Right cardiac atrium (tissue), 5 donors: ENCODE results near the gene PLD2. TPM values are rescaled to one million over a fixed set of nuclear protein-coding genes. Genes with fewer than 3 reads are reported as not detected.
A peak's percentile ranks its signal among the peaks of the same experiment; 100 is the strongest.
"Not testable (repeated sequence)": the region's sequence is repeated elsewhere in the genome, so short reads cannot be mapped to it uniquely, and the experiment has no call there.

Source experiments
- ATAC-seq, 2 donors: fragments of 200-7000 bp; cut with Tn5 transposase; one replicate each; pipeline versions ENCODE4 v1.8.0 to v1.9.1; 2020; ENCODE audit warnings: moderate library complexity in 2 of 2, mild to moderate bottlenecking in 1 of 2
- DNase-seq, 3 donors: peaks; one replicate each; pipeline ENCODE4 v3.0.0-alpha.2; 2020
- H3K27ac ChIP-seq: one replicate; pipeline ENCODE4 v1.5.1; 2013; ENCODE audit warnings: mild to moderate bottlenecking, low read length, control low read depth, moderate library complexity
- H3K27me3 ChIP-seq: one replicate; pipeline ENCODE4 v1.6.1; 2013; ENCODE audit not compliant: control insufficient read depth, insufficient read depth
- H3K4me1 ChIP-seq: one replicate; pipeline ENCODE4 v1.6.1; 2013; ENCODE audit warnings: low read length; ENCODE audit not compliant: control insufficient read depth, insufficient read depth
- H3K4me3 ChIP-seq: one replicate; pipeline ENCODE4 v1.5.1; 2013; ENCODE audit warnings: low read length, control low read depth
- H3K9me3 ChIP-seq: one replicate; pipeline ENCODE4 v1.6.1; 2013; ENCODE audit warnings: low read length; ENCODE audit not compliant: control insufficient read depth
- WGBS: extraction: QIAGEN DNeasy Blood & Tissue Kit; methylation state at CpG from one replicate; pipeline ENCODE4 v1.1.7; 2013; 5-methylcytosine and 5-hydroxymethylcytosine counted together
- intact Hi-C, 4 donors: fragments of 100-400 bp; cut with DNase I; formaldehyde crosslinking; loops; one replicate each; pipeline versions ENCODE4 v1.11.0 to v1.14.0; 2022 to 2023
- polyA plus RNA-seq: library from polyadenylated mRNA; stranded (reverse); fragments of 200-250 nt; gene quantifications from one replicate; pipeline ENCODE4 v1.2.3, GENCODE V29; 2013
- total RNA-seq, 4 donors: library from RNA; stranded (reverse); fragmentation: NEBNext Ultra II Directional; extraction: Animal tissue kit (Norgen Biotek cat#: 25700); gene quantifications; one replicate each; pipeline ENCODE4 v1.2.1, GENCODE V29; 2021
- donor health status: healthy with polysubstance abuse.
- donor health status: DM: no; HTN: yes; CAD: no.
- donor health status: DM: no; HTN: no; CAD: no.
- donor health status: DM: no; HTN: yes; CAD: no; lungs with severe emphysema.
- donor health status: DM: yes; HTN: yes; CAD: no.

Gene PLD2
- total and polyA plus RNA-seq, 5 donors = 10.0 to 15.3 (median 13.4) TPM

DNA sequence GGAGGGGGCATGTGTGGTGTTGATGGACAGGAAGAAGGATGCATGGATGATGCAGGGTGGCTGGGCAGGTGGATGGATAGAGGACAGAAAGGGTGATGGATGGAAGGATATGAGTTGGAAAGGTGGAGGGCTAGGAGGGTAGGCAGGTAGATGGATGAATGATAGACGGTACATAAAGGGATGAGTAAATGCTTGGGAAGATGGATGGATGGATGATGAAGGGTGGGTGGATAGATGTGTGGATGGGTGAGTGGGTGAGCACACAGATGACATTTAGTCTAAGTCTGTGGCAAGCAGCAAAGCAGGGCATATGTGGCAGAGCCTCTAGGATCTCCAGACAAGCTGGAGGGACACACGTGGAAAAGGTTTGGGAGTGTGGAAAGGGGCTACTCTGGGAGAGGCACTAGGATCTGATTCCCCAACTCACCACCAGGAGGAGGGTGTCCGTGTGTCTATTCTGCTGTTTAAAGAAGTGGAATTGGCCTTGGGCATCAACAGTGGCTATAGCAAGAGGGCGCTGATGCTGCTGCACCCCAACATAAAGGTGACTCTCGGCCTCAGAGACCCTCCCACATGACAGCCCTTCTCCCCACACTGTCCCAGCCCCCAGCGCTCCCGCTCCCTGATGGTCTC is 8.2 kb downstream of the PLD2 start:
- peak in 1 of 3 donors; percentile 14 for DNase-seq
- ATAC-seq = no peak
- no peak overlapping the region for H3K27ac ChIP-seq
- intact Hi-C loops = no loop called here
- no peaks in the 10 kb centered on the region for H3K9me3 ChIP-seq
- H3K27me3 ChIP-seq = no peaks in the 10 kb centered on the region
- H3K4me1 ChIP-seq = no peaks in the 10 kb centered on the region
- WGBS = 88% methylated on average over 7 of the region's 7 CpGs
- no peak overlapping the region for H3K4me3 ChIP-seq

DNA sequence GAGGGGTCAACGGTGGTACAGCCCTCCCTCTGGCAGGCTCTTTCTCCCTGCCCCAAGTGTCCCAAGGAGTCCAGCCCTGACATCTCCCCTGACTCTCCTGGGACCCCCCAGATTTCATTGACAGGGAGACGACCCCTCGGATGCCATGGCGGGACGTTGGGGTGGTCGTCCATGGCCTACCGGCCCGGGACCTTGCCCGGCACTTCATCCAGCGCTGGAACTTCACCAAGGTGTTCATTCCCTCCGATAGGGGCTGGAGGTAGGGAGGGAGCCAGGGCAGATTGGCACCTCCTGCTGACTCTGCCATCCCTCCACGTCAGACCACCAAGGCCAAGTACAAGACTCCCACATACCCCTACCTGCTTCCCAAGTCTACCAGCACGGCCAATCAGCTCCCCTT is 9.9 kb downstream of the PLD2 start:
- no peak overlapping the region for H3K27ac ChIP-seq
- no peaks in the 10 kb centered on the region for H3K9me3 ChIP-seq
- ATAC-seq (no peak), DNase-seq (no peak)
- no peak overlapping the region for H3K4me3 ChIP-seq
- intact Hi-C loops = no loop called here
- H3K4me1 ChIP-seq = no peaks in the 10 kb centered on the region
- no peaks in the 10 kb centered on the region for H3K27me3 ChIP-seq
- 92% methylated on average over 13 of the region's 13 CpGs for WGBS

GRCh38 chr17:4818276-4818675 is 11.3 kb downstream of the PLD2 start:
- Histone ChIP-seq H3K4me1 (no peaks in the 10 kb centered on the region), H3K27ac (no peak overlapping the region), H3K9me3 (no peaks in the 10 kb centered on the region), H3K4me3 (no peak overlapping the region), H3K27me3 (no peaks in the 10 kb centered on the region)
- no peak for DNase-seq
- intact Hi-C loops = no loop called here
- WGBS = 81% methylated on average over 12 of the region's 12 CpGs
- no peak for ATAC-seq

DNA sequence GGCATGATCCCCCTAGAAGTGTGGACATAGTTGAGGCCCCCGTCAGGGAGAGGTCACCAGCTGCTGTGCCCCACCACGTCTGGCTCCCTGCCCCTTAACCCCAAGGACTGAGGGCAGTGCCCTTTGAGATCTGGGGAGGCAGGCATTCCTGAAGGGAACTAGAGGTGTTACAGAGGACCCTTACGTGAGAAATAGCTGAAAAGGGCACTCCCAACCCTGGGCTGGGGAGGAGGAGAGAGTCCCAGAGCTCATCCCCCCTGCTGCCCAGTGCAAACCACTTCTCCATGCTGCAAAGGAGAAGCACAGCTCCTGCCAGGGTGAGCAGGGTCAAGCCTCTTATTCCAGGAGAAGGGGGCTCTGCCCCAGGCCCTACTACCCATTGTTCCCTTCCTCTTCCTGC is 15.9 kb downstream of the PLD2 start:
- Histone ChIP-seq H3K4me1 (no peaks in the 10 kb centered on the region), H3K9me3 (no peaks in the 10 kb centered on the region), H3K4me3 (no peak overlapping the region), H3K27me3 (no peaks in the 10 kb centered on the region), H3K27ac (no peak overlapping the region)
- intact Hi-C loops = no loop called here
- ATAC-seq (no peak), DNase-seq (peak in 1 of 3 donors; percentile 33)
- 74% methylated on average over 3 of the region's 3 CpGs for WGBS

GRCh38 chr17:4823373-4824089 is 16.6 kb downstream of the PLD2 start:
- H3K9me3 ChIP-seq = no peaks in the 10 kb centered on the region
- DNase-seq (no peak), ATAC-seq (no peak)
- no peak overlapping the region for H3K4me3 ChIP-seq
- H3K27me3 ChIP-seq = no peaks in the 10 kb centered on the region
- intact Hi-C loops = no loop called here
- H3K27ac ChIP-seq = no peak overlapping the region
- no peaks in the 10 kb centered on the region for H3K4me1 ChIP-seq
- WGBS = 72% methylated on average over 12 of the region's 12 CpGs

GRCh38 chr17:4827399-4827798 is 20.4 kb downstream of the PLD2 start:
- H3K27me3 ChIP-seq = no peaks in the 10 kb centered on the region
- H3K4me1 ChIP-seq = no peaks in the 10 kb centered on the region
- DNase-seq (no peak), ATAC-seq (no peak)
- no peaks in the 10 kb centered on the region for H3K9me3 ChIP-seq
- no peak overlapping the region for H3K27ac ChIP-seq
- intact Hi-C loops = no loop called here
- 68% methylated on average over 8 of the region's 8 CpGs for WGBS
- H3K4me3 ChIP-seq = no peak overlapping the region

GRCh38 chr17:4832829-4833177 is 25.9 kb downstream of the PLD2 start:
- peak in 1 of 2 donors; percentile 47 for ATAC-seq
- H3K27me3 ChIP-seq, H3K9me3 ChIP-seq, H3K4me1 ChIP-seq, DNase-seq: not testable (repeated sequence)
- intact Hi-C loops = loop anchor here in 1 of 4 donors (10.0 kb wide), 1 partner anchor 52 kb away; no protein-coding TSS in a partner anchor
- peak overlapping the region; percentile 44 for H3K4me3 ChIP-seq
- H3K27ac ChIP-seq = peak overlapping the region; percentile 63
- under 1% methylated on average over 10 of the region's 17 CpGs for WGBS

- intact Hi-C loops = loop anchor here in 1 of 4 donors (10.0 kb wide), 1 partner anchor 51 kb away; no protein-coding TSS in a partner anchor
- Histone ChIP-seq H3K9me3 (no peaks in the 10 kb centered on the region), H3K27me3 (no peaks in the 10 kb centered on the region), H3K4me3 (peak within 1 kb of the TSS; percentile 44), H3K4me1 (peaks cover 10% of the 10 kb centered on the region), H3K27ac (peak within 1 kb of the TSS; percentile 63)
- ATAC-seq = peak; percentile 97 to 98
- WGBS = under 1% methylated on average over 91 of the region's 91 CpGs
- DNase-seq = peak; percentile 91 to 97 (median 96)
Observed at GRCh38 chr17:4833178-4833940, 26.4 kb downstream of the PLD2 start, which contains the start of gene MINK1. MINK1 (plus strand) TSS chr17:4833340; CDS start chr17:4833584, 244 bp downstream.

DNA sequence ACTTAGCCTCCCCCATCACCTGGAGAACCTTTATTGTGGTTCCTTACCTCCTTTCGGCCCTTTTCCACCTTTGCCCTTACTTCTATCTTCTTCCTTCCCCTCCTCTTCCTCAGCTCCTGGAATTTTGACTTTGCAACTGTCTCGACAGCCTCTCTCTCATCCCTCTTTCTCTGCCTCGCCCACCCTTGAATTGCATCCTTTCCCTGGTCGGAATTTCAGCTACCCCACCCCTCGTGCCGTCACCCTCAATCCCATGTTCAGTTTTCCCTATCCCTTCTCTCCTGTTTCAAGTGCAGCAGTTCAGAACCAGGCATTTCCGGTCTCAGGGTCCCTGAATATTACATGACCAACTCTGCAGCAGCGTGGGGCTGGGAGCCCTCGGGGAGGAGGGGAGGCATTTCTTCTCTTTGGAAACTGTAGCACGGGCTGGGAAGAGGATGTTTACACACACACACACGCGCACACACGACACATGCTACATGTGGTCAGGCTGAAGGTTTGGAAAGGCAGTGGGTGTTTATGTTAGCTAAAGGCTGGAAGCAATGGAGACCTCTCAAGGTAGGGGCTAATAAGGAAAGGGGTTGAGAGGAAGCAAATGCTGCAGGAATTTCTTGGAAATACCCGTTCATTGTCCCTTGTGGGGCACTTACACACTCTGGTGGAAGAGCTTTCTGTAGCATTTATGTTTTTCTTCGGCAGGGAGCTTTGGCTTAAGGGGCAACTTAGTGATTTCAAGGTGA is 27.2 kb downstream of the PLD2 start:
- Histone ChIP-seq H3K4me1 (peaks cover 12% of the 10 kb centered on the region), H3K4me3 (peak overlapping the region; percentile 44), H3K27me3 (no peaks in the 10 kb centered on the region), H3K27ac (peak overlapping the region; percentile 27), H3K9me3 (no peaks in the 10 kb centered on the region)
- peak in 1 of 2 donors; percentile 24 for ATAC-seq
- DNase-seq = peak in 2 of 3 donors; percentile 28 to 60
- WGBS = 4% methylated on average over 15 of the region's 15 CpGs
- intact Hi-C loops = loop anchor here in 1 of 4 donors (10.0 kb wide), 1 partner anchor 51 kb away; no protein-coding TSS in a partner anchor

DNA sequence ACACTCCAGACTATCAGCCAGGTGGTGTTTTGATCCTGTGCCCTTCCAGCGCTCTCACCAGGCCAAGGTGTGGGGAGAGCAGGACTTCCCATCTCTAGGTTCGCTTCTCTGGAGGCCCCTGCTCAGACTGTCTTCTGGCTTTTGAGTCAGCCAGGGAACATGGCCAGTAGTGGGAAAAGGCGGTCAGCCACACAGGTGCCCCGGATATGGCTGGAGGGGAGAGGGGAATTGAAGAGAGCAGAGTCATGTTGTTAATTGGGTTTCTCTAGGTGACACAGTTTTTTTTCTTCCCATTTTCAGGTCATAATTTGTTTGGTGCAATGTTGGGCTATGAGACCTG is 27.7 kb downstream of the PLD2 start:
- H3K27me3 ChIP-seq = no peaks in the 10 kb centered on the region
- no peak overlapping the region for H3K4me3 ChIP-seq
- no peak for ATAC-seq
- no peak overlapping the region for H3K27ac ChIP-seq
- 78% methylated on average over 4 of the region's 4 CpGs for WGBS
- H3K9me3 ChIP-seq = no peaks in the 10 kb centered on the region
- DNase-seq = peak in 1 of 3 donors; percentile 30
- peaks cover 14% of the 10 kb centered on the region for H3K4me1 ChIP-seq
- intact Hi-C loops = loop anchor here in 1 of 4 donors (10.0 kb wide), 1 partner anchor 50 kb away; no protein-coding TSS in a partner anchor
